ENCODE results near the gene BPIFB2.

The BPIFB2 gene

GRCh38 chr20:32979201-32979998 lies 28.1 kb upstream of the BPIFB2 start:
- DNase-seq (ENCODE audit: extremely low read depth, low read depth): no peak
- TF ChIP-seq CTCF (IDR thresholded peaks at IDR 0.05; ENCODE audit: low read depth, low read length): no peak

GRCh38 chr20:32980131-32980941 lies 27.2 kb upstream of the BPIFB2 start:
- no peak for TF ChIP-seq CTCF (IDR thresholded peaks at IDR 0.05; ENCODE audit: low read depth, low read length)
- no peak for DNase-seq (ENCODE audit: extremely low read depth, low read depth)

GRCh38 chr20:32980990-32981389 lies 26.5 kb upstream of the BPIFB2 start:
- DNase-seq (ENCODE audit: extremely low read depth, low read depth): no peak
- no peak for TF ChIP-seq CTCF (IDR thresholded peaks at IDR 0.05; ENCODE audit: low read depth, low read length)

- no peak for DNase-seq (ENCODE audit: extremely low read depth, low read depth)
- TF ChIP-seq CTCF (IDR thresholded peaks at IDR 0.05; ENCODE audit: low read depth, low read length): no peak
These were observed 24.7 kb upstream of the BPIFB2 start for GRCh38 chr20:32982617-32983458.

- DNase-seq (ENCODE audit: extremely low read depth, low read depth): no peak
- TF ChIP-seq CTCF (IDR thresholded peaks at IDR 0.05; ENCODE audit: low read depth, low read length): no peak
These were observed 23.9 kb upstream of the BPIFB2 start for GRCh38 chr20:32983459-32984112.

GRCh38 chr20:32984196-32984595 lies 23.3 kb upstream of the BPIFB2 start:
- no peak for TF ChIP-seq CTCF (IDR thresholded peaks at IDR 0.05; ENCODE audit: low read depth, low read length)
- no peak for DNase-seq (ENCODE audit: extremely low read depth, low read depth)

All from AG09319 (cell line).